Effector memory CD4-positive, alpha-beta T cell (primary cell): Measurements from ENCODE around the gene NUDT4B.
"Not testable (repeated sequence)": the region's sequence is repeated elsewhere in the genome, so short reads cannot be mapped to it uniquely, and the experiment has no call there.

ENCODE experiments used
- DNase-seq, 3 donors: peaks; one replicate each; pipeline ENCODE4 v3.0.0-alpha.2; 2020
- H3K27ac ChIP-seq: 2 replicates; pipeline ENCODE4 v1.7.0; 2013; ENCODE audit warnings: mild to moderate bottlenecking, low read length, moderate library complexity; ENCODE audit not compliant: insufficient read depth, poor library complexity, severe bottlenecking
- H3K27me3 ChIP-seq: replicated peaks from 2 replicates; pipeline ENCODE4 v1.7.0; 2013; ENCODE audit warnings: mild to moderate bottlenecking, low read length; ENCODE audit not compliant: insufficient read depth, control insufficient read depth, poor library complexity, severe bottlenecking
- H3K36me3 ChIP-seq: 2 replicates; pipeline ENCODE4 v1.7.0; 2013; ENCODE audit warnings: mild to moderate bottlenecking, low read length, moderate library complexity; ENCODE audit not compliant: control insufficient read depth, insufficient read depth
- H3K4me1 ChIP-seq: 2 replicates; pipeline ENCODE4 v1.7.0; 2013; ENCODE audit warnings: low read length, mild to moderate bottlenecking; ENCODE audit not compliant: control insufficient read depth, insufficient read depth, poor library complexity, severe bottlenecking
- H3K4me3 ChIP-seq: 2 replicates; pipeline ENCODE4 v1.7.0; 2013; ENCODE audit warnings: low read length, low read depth, mild to moderate bottlenecking; ENCODE audit not compliant: insufficient read depth, poor library complexity, severe bottlenecking
- H3K9me3 ChIP-seq: 2 replicates; pipeline ENCODE4 v1.7.0; 2013; ENCODE audit warnings: mild to moderate bottlenecking, low read length, moderate library complexity; ENCODE audit not compliant: control insufficient read depth

Gene NUDT4B

GRCh38 chr1:148780404-148780803, 31.8 kb downstream of the NUDT4B start:
- H3K4me1 ChIP-seq, H3K27ac ChIP-seq, H3K9me3 ChIP-seq, DNase-seq, H3K36me3 ChIP-seq, H3K27me3 ChIP-seq, H3K4me3 ChIP-seq: not testable (repeated sequence)

- H3K36me3 ChIP-seq, H3K4me3 ChIP-seq, DNase-seq, H3K4me1 ChIP-seq, H3K27ac ChIP-seq, H3K9me3 ChIP-seq, H3K27me3 ChIP-seq: not testable (repeated sequence)
These were observed 43.0 kb downstream of the NUDT4B start for GRCh38 chr1:148791543-148792099.

GRCh38 chr1:148793762-148794332, 45.3 kb downstream of the NUDT4B start:
- H3K4me3 ChIP-seq, H3K27ac ChIP-seq, H3K9me3 ChIP-seq, H3K36me3 ChIP-seq, H3K4me1 ChIP-seq, H3K27me3 ChIP-seq, DNase-seq: not testable (repeated sequence)
